HG03460 (cell line): ENCODE data around the gene USP33.
A peak's percentile ranks its signal among the peaks of the same experiment; 100 is the strongest.
"Not testable (repeated sequence)": the region's sequence is repeated elsewhere in the genome, so short reads cannot be mapped to it uniquely, and the experiment has no call there.

Experiments used
- ATAC-seq: cut with Tn5 transposase; IDR thresholded peaks from one replicate; pipeline ENCODE4 v1.9.1; 2021; ENCODE audit not compliant: unreplicated experiment

The USP33 gene

GRCh38 chr1:77759071-77760028 lies at the start of gene USP33:
TSS of gene USP33 (minus strand) at chr1:77759852. CDS start at chr1:77741697, 18,155 bp downstream.
- peak; percentile 94 for ATAC-seq

GRCh38 chr1:77803371-77803770 lies 43.7 kb upstream of the USP33 start:
- ATAC-seq: no peak

DNA sequence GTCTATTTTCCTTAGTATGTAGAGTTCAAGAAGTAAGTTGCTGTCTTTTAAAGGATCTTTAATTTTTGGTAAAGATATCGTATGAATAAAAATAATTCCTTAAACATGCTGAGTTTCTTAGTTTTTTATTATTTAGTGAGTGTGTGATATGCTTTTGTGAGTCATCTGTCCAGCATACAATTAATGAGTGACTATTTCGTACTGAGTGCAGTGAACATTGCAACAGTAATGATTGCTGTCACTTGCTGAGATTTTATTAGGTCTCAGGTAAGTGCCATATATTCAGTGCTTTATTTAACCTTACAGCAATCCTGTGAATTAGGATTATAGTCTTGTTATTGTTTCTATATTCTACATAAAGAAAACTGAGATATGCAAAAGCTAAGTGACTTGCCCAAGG lies 42.4 kb upstream of the USP33 start:
- no peak for ATAC-seq

- ATAC-seq: no peak
Measured at GRCh38 chr1:77797991-77798390, 38.3 kb upstream of the USP33 start.

GRCh38 chr1:77796695-77797405 lies 37.2 kb upstream of the USP33 start:
- no peak for ATAC-seq

DNA sequence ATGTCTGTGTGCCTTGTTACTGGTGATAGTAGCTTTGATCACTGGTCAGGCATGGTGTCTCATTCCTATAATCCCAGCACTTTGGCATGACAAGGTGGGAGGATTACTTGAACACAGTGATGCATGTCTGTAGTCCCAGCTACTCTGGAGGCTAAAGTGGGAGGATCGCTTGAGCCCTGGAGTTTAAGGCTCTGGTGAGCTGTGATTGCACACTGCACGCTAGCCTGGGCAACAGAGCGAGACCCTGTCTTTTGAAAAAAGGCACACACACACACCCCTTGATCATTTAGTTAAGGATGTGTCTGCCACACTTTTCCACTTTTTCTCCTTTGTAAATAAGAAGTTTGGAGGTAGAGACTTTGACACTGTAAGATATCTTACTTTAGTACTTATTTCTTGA lies 34.9 kb upstream of the USP33 start:
- ATAC-seq: no peak

GRCh38 chr1:77786093-77786741 lies 26.6 kb upstream of the USP33 start:
- not testable (repeated sequence) for ATAC-seq

- ATAC-seq: no peak
Measured at GRCh38 chr1:77783141-77783540, 23.5 kb upstream of the USP33 start.

GRCh38 chr1:77781683-77782082 lies 22.0 kb upstream of the USP33 start:
- no peak for ATAC-seq

DNA sequence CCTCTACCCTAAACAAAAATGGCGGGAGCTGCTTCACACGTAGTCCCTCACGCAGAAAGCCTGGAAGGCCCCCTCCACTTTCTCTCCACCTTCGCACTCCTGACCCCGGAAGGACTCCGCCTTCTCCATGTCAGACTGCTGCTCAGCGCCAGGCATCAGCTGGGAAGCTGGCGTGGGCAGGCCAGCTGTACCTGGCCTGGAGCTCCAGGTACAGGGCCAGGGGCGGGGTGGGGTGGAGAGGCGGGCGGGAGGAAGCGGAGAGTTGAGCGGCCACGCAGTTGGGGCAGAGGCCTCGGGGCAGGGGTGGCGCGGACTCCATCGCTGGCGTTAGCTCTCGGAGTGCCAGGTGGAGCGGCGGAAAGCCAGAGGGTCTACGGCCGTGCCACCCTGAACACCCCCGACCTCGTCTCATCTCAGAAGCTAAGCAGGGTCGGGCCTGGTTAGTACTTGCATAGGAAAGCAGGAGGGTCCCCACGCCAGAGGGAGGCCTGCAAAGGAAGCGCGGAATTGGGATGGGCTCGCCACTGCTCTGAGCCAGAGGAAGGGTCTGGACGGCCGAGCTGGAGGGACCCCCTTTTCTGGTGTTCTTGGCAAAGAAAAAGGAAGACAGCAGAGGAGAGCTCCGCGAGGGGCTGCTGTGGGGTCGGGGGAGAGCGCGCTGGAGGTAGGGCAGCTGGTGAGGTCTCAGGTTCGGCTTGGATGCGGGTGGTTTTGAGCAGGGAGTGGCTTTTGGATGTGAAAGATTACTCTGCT lies 20.1 kb upstream of the USP33 start, which contains the start of gene MIGA1:
TSS of gene MIGA1 (plus strand) at position 121 of the 753 bp plus-strand sequence. CDS start 3,604 bp downstream, outside the sequence.
- ATAC-seq: peak; percentile 91

DNA sequence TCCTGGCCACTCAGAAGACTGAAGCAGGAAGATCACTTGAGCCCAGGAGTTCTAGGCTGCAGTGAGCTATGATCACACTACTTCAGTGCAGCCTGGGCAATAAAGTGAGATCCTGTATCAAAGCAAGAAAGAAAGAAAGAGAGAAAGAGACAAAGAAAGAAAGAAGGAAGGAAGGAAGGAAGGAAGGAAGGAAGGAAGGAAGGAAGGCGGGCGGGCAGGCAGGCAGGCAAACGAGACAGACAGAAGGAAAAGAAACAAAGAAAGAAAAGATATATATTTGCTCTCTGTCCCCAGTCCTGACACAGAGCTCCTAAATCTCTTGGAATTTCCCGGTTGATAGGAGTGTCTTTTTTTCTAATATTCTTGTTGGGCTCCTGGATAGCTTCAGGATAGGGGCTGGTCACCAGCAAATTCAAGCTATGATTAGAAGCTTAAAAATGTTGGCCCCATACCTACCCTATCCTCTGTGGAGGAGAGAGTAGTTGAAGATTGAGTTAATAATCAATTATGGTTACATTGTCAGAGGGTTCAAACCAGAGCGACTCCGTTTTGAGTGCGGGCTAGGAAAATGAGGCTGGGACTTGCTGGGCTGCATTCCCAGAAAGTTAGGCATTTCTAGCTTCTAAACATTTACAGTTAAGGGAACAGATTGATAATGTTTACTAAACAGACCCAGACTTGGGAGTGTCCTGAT lies 16.5 kb upstream of the USP33 start:
- ATAC-seq: no peak

DNA sequence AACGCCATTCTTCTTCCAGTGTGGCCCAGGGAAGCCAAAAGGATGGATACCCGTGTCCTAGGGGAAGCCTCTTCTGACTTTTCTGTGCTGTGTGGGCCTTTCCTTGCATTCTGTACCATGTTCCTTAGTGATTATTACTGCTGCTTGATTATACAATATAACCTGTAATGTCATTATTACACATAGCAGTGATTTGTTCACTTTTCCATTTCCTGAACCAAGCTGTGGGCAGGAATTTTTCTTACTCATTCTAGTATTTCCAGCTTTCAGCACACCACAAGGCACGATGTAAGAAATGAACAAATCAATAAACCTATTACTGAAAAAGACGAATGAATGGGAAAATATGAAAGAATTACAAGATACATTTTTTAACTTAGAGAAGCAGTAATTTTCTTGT lies 8.4 kb upstream of the USP33 start:
- ATAC-seq: no peak

DNA sequence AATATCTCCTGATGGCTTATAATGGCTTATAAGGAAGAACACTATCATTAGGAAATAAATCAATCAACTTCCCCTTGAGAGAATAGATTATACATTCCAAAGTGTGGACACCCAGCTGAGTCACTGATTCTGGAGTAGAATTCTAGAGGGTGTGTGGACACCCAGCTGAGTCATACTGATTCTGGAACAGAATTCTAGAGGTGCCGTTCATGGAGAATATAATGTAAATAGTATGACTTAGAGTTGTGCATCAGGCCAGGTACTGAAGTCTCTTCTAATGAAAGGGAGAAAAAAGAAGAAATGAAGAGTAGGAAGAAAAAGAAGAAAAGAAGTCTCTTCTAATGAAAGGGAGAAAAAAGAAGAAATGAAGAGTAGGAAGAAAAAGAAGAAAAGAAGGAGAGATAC lies 2.4 kb upstream of the USP33 start:
- no peak for ATAC-seq

GRCh38 chr1:77757603-77758002 lies 2.0 kb downstream of the USP33 start:
- ATAC-seq: no peak

- no peak for ATAC-seq
Measured at GRCh38 chr1:77757066-77757584, 2.5 kb downstream of the USP33 start.

GRCh38 chr1:77756052-77756754 lies 3.4 kb downstream of the USP33 start:
- ATAC-seq: no peak

DNA sequence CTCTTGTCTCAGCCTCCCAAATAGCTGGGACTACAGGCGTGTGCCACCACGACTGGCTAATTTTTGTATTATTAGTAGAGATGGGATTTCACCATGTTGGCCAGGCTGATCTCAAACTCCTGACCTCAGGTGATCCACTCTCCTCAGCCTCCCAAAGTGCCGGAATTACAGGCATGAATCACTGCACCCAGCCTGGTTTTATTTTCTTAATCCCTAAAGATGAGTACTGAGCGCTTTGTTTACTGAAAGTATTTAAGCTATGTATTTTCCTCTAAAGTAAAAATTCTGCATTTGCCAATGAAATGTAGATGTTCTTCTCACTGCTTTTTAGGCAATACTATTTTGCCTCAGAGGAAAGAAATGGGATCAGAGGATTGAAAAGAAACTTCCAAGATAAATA lies 10.2 kb downstream of the USP33 start:
- not testable (repeated sequence) for ATAC-seq

- no peak for ATAC-seq
Measured at GRCh38 chr1:77744576-77744975, 15.1 kb downstream of the USP33 start.

DNA sequence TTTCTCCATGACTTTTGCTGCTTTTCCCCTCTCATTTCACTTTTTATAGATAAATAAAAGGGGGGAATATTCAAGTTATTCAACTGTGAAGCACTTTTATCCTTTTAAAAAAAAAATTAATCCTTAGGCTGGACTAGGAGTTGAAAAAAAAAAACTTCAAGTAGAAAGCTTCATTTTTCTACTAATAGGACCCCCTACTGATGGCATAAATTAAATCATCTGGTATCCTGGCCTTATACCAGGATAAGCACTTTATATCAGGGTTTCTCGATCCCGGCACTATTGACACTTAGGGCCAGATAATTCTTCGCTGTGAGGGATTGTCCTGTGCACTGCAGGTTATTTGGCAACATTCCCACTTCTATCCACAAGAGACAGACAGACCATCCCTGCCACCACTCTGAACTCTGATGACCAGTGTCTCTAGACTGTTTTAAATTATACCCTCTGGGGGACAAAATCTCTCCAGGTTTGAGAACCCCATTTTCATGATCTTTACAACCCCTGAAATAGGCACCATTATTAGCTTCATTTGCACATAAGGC lies 17.6 kb downstream of the USP33 start:
- no peak for ATAC-seq
